ENCODE results near the gene THSD4.
A peak's percentile ranks its signal among the peaks of the same experiment; 100 is the strongest.

THSD4 gene

DNA sequence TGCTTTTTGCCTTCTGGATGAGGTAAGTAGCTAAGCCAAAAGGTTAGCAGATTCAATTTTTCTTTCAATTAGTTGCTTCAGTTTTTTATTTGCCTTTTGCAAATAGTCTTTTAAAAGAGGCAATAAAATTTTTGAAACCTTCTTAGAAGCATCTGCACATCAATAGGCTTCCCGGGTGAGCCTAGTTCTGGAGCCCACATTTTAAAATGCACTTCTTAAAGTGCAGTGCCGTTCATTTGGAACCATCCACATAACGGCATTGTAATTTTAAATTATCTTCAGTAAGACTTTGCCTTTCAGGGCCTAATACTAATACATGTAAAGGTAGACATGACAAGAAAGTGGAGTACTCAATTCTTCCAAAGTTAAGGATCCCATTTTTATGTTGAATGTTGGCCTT, 269.2 kb downstream of the THSD4 start:
- DNase-seq (ENCODE audit: low read depth), result no peak
- H3K4me3 ChIP-seq (ENCODE audit: low read length), result no peak overlapping the region
- no peak for TF ChIP-seq CTCF (conservative IDR thresholded peaks at IDR 0.05; ENCODE audit: low read depth, low read length)

- no peak for TF ChIP-seq CTCF (conservative IDR thresholded peaks at IDR 0.05; ENCODE audit: low read depth, low read length)
- H3K4me3 ChIP-seq (ENCODE audit: low read length), result no peak overlapping the region
- DNase-seq (ENCODE audit: low read depth), result no peak
Observed at GRCh38 chr15:71385026-71385425, 269.8 kb downstream of the THSD4 start.

DNA sequence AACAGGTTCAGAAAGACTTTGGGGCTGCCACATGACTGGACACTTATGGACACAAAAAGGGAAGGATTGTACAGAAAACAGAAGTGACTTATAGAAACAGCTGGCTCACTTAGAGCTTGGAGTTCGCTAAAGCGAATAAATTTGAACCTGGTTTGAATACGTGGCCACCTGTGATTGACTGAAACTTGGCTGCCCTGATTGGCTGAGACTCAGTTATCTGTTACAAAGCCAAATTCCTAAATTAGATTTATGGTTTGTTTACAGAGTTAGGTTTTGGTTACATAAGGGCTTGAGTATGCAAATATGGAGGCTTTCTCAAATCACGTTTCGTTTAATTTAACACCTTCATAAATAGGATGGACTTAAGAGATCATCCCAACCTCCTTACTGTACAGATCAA, 270.2 kb downstream of the THSD4 start:
- no peak overlapping the region for H3K4me3 ChIP-seq (ENCODE audit: low read length)
- TF ChIP-seq CTCF (conservative IDR thresholded peaks at IDR 0.05; ENCODE audit: low read depth, low read length), result no peak
- DNase-seq (ENCODE audit: low read depth), result no peak

GRCh38 chr15:71386005-71386404, 270.7 kb downstream of the THSD4 start:
- TF ChIP-seq CTCF (conservative IDR thresholded peaks at IDR 0.05; ENCODE audit: low read depth, low read length), result no peak
- no peak for DNase-seq (ENCODE audit: low read depth)
- H3K4me3 ChIP-seq (ENCODE audit: low read length), result no peak overlapping the region

DNA sequence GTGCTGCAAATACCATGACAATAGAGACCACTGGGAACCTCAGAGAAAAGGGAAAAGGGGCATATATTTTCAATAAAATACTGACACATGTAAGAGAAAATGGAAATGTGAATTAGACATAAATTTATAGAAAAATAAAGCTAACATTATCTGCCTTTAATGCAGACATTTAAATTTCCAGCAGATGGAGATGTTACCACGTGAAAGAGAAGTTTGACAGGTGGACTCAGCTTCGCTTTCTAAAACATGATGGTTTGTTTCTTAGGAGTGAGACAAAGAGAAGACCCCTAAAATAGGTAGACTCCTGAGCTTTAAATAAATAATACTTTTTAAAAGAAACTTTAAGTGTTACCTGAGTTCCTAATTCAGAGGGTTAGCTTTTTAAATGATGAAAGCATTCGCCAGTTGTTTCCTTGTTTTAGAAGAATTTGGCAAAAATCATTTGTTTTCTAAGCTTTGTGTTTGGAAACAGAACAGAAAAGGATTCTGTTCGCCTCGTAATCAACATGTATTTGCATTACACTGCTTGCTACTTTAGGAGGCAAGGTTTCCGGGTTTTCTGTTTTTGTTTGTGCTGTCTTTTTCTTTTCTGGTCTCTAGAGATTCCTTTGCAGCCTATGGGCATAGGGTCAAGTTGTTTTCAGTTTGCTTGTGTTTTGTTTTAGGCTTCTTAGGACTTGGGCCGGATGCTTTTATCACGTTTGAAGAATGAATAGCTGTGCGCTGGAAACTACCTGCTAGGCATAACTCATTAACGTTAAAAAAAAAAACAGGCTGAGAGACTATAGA, 271.4 kb downstream of the THSD4 start:
- DNase-seq (ENCODE audit: low read depth), result no peak
- peak; percentile 26 for TF ChIP-seq CTCF (conservative IDR thresholded peaks at IDR 0.05; ENCODE audit: low read depth, low read length)
- H3K4me3 ChIP-seq (ENCODE audit: low read length), result no peak overlapping the region

DNA sequence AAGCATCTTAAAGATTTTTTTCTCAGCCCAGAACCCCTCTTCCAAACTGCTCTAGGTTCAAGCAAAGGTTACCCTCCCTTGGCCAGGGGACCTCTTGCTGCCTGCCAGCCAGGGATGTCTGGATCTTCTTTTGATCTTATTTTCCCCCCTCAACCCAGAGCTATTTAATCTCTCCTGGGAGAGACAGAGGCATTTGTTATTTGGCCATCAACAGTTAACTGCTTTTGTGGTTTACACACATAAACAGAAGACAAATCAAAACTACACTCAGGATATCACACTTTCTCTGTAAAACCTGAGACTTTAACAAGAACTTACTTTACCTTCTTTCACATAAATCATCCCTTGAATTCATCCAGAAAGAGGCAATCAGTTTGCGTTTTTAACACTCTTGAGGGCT, 272.5 kb downstream of the THSD4 start:
- TF ChIP-seq CTCF (conservative IDR thresholded peaks at IDR 0.05; ENCODE audit: low read depth, low read length), result no peak
- H3K4me3 ChIP-seq (ENCODE audit: low read length), result no peak overlapping the region
- no peak for DNase-seq (ENCODE audit: low read depth)

DNA sequence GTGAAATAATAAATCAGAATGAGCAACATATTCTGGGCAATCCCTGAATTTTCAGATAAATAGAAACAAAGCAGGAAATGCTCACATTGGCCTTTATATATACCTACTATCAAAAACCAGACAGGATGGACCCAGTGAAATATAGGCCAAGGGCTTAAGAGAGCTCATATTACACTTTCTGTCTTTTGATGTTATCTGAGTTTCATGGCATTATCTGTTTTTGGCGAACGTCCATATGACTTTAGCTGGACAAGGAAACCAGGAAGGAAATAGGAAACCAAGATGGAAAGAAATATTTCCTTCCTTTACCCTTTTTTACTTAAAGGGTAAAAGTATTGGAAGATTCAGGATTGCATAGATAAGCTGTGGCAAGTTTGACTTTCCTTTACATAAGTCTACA, 274.8 kb downstream of the THSD4 start:
- H3K4me3 ChIP-seq (ENCODE audit: low read length), result no peak overlapping the region
- TF ChIP-seq CTCF (conservative IDR thresholded peaks at IDR 0.05; ENCODE audit: low read depth, low read length), result no peak
- DNase-seq (ENCODE audit: low read depth), result no peak

Data from retinal pigment epithelial cell (primary cell).